Lower lobe of right lung (tissue), 2 donors: ENCODE measurements around the gene XRN1. TPM values are rescaled to one million over a fixed set of nuclear protein-coding genes. Genes with fewer than 3 reads are reported as not detected.
"Not testable (repeated sequence)": the region's sequence is repeated elsewhere in the genome, so short reads cannot be mapped to it uniquely, and the experiment has no call there.

Source experiments
- ATAC-seq, 2 donors: fragments of 200-7000 bp; cut with Tn5 transposase; one replicate each; pipeline ENCODE4 v1.9.1; 2020 to 2022; ENCODE audit warnings: mild to moderate bottlenecking in 2 of 2, moderate library complexity in 2 of 2
- DNase-seq: peaks from one replicate; pipeline ENCODE4 v3.0.0-alpha.2; 2020
- H3K27ac ChIP-seq: fragments of 200-600 bp; one replicate; pipeline ENCODE4 v1.8.0; 2022
- H3K27me3 ChIP-seq: fragments of 200-600 bp; one replicate; pipeline ENCODE4 v1.8.0; 2022; ENCODE audit warnings: low read depth
- H3K36me3 ChIP-seq: fragments of 200-600 bp; one replicate; pipeline ENCODE4 v1.8.0; 2022; ENCODE audit warnings: mild to moderate bottlenecking
- H3K4me1 ChIP-seq: fragments of 200-600 bp; one replicate; pipeline ENCODE4 v1.8.0; 2022
- H3K4me3 ChIP-seq: fragments of 200-600 bp; one replicate; pipeline ENCODE4 v1.8.0; 2022; ENCODE audit warnings: mild to moderate bottlenecking
- H3K9me3 ChIP-seq: fragments of 200-600 bp; one replicate; pipeline ENCODE4 v1.8.0; 2022
- intact Hi-C: fragments of 100-400 bp; cut with DNase I; formaldehyde crosslinking; loops from one replicate; pipeline ENCODE4 v1.11.0; 2022
- total RNA-seq: library from RNA; stranded (reverse); fragmentation: NEBNext Ultra II Directional; extraction: Animal tissue kit (Norgen Biotek cat#: 25700); gene quantifications from one replicate; pipeline ENCODE4 v1.2.1, GENCODE V29; 2021
- TF ChIP-seq, protein P1 (sequence below): fragments of 200-600 bp; IDR thresholded peaks from one replicate; pipeline ENCODE4 v1.8.0; 2022; ENCODE audit warnings: antibody characterized with exemption, mild to moderate bottlenecking
- donor health status: DM: no; HTN: yes; CAD: no; lungs with severe emphysema.

XRN1 gene
- total RNA-seq, 1 donor from 2014 or later = 58.5 TPM

DNA sequence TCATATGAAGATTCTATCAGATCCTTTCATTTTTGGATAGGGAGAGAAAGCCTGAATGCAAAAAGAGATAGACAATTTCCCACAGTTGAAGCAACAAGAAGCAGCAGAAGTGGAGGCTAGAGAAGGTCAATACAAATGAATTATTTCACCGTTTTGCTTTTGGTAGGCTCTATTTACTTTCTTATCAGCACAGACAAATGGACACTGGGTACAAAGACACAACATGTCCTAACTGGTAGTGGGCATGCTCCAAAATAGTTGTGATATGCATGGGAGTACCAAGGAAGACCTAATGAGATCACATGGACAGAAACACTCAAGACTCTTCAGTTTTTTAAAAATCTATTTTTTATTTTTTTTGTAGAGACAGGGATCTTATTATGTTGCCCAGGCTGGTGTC, 99.4 kb downstream of the XRN1 start:
- TF ChIP-seq, protein P1, sequence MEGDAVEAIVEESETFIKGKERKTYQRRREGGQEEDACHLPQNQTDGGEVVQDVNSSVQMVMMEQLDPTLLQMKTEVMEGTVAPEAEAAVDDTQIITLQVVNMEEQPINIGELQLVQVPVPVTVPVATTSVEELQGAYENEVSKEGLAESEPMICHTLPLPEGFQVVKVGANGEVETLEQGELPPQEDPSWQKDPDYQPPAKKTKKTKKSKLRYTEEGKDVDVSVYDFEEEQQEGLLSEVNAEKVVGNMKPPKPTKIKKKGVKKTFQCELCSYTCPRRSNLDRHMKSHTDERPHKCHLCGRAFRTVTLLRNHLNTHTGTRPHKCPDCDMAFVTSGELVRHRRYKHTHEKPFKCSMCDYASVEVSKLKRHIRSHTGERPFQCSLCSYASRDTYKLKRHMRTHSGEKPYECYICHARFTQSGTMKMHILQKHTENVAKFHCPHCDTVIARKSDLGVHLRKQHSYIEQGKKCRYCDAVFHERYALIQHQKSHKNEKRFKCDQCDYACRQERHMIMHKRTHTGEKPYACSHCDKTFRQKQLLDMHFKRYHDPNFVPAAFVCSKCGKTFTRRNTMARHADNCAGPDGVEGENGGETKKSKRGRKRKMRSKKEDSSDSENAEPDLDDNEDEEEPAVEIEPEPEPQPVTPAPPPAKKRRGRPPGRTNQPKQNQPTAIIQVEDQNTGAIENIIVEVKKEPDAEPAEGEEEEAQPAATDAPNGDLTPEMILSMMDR = no peak
- Histone ChIP-seq H3K4me3 (no peak overlapping the region), H3K9me3 (no peaks in the 10 kb centered on the region), H3K4me1 (no peaks in the 10 kb centered on the region), H3K36me3 (peaks cover 83% of the 10 kb centered on the region), H3K27ac (no peak overlapping the region), H3K27me3 (no peaks in the 10 kb centered on the region)
- intact Hi-C loops = no loop called here
- no peak for DNase-seq
- no peak for ATAC-seq

DNA sequence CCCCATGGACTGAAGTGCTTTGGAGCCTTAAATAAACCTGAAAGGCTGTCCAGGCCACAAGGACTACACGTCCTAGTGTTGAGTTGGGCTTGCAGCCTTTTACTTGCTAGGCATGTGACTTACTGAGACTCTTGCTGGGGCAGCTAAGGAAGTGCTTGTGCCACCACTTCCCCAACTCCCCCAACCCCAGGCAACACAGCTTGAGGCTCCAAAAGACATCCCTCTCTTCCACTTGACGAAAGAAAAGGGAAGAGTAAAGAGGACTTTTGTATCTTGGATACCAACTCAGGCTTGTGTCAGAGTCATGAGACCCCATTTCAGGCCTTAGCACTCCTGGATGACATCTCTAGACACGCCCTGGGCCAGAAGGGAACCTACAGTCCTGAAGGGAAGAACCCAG, 109.8 kb downstream of the XRN1 start:
- Histone ChIP-seq H3K9me3 (no peaks in the 10 kb centered on the region), H3K27ac (no peak overlapping the region), H3K36me3 (peaks cover 46% of the 10 kb centered on the region), H3K4me1 (peaks cover 5% of the 10 kb centered on the region), H3K27me3 (no peaks in the 10 kb centered on the region), H3K4me3 (no peak overlapping the region)
- intact Hi-C loops = no loop called here
- DNase-seq (peak; percentile 60), ATAC-seq (peak; percentile 65 to 85)
- TF ChIP-seq, protein P1 = no peak

DNA sequence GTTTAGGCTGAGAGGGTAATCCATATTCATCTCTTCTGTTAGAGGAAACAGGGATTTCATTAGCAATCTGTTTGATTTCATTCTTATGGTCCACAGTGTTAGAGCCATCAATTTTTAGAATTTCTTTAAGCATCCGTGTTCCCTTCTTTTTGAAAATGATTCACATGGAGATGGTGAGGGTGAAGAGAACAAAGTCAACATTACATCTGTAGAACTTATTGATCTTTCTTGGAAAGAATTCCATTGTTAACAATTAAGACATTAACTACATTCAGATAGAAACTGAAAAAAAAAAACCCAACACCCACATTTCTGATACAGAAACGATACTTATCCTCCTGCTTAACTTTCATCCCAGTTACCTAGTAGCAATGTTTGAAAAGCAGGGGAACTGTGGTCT, 115.4 kb downstream of the XRN1 start:
- H3K4me3 ChIP-seq = no peak overlapping the region
- no peaks in the 10 kb centered on the region for H3K9me3 ChIP-seq
- DNase-seq (no peak), ATAC-seq (no peak)
- TF ChIP-seq, protein P1 = no peak
- H3K4me1 ChIP-seq = no peaks in the 10 kb centered on the region
- no peak overlapping the region for H3K27ac ChIP-seq
- no peaks in the 10 kb centered on the region for H3K27me3 ChIP-seq
- intact Hi-C loops = no loop called here
- peaks cover 88% of the 10 kb centered on the region for H3K36me3 ChIP-seq

DNA sequence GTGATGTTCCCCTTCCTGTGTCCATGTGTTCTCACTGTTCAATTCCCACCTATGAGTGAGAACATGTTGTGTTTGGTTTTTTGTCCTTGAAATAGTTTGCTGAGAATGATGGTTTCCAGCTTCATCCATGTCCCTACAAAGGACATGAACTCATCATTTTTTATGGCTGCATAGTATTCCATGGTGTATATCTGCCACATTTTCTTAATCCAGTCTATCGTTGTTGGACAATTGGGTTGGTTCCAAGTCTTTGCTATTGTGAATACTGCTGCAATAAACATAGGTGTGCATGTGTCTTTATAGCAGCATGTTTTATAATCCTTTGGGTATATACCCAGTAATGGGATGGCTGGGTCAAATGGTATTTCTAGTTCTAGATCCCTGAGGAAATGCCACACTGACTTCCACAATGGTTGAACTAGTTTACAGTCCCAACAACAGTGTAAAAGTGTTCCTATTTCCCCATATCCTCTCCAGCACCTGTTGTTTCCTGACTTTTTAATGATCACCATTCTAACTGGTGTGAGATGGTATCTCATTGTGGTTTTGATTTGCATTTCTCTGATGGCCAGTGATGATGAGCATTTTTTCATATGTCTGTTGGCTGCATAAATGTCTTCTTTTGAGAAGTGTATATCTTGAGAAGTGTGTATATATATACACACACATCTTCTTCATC, 123.4 kb downstream of the XRN1 start:
- ATAC-seq, H3K4me1 ChIP-seq, H3K9me3 ChIP-seq, H3K27ac ChIP-seq, intact Hi-C loops, H3K27me3 ChIP-seq, DNase-seq, H3K4me3 ChIP-seq: not testable (repeated sequence)
- H3K36me3 ChIP-seq = peaks cover 25% of the 10 kb centered on the region

DNA sequence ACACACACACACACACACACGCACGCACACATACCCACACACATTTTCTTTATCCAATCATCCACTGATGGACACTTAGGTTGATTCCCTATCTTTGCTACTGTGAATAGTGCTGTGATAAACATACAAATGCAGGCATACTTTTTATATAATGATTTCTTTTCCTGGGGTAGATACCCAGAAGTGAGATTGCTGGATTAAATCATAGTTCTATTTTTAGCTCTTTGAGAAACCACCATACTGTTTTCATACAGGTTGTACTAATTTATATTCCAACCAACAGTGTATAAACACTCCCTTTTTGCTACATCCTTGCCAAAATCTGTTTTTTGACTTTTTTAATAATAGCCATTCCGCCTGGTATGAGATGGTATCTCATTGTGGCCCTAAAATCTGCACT, 127.9 kb downstream of the XRN1 start:
- intact Hi-C loops = no loop called here
- Histone ChIP-seq H3K27ac (no peak overlapping the region), H3K27me3 (no peaks in the 10 kb centered on the region), H3K4me3 (no peak overlapping the region), H3K4me1 (no peaks in the 10 kb centered on the region), H3K36me3 (peaks cover 34% of the 10 kb centered on the region), H3K9me3 (no peaks in the 10 kb centered on the region)
- TF ChIP-seq, protein P1 = no peak
- no peak for ATAC-seq
- DNase-seq = no peak

DNA sequence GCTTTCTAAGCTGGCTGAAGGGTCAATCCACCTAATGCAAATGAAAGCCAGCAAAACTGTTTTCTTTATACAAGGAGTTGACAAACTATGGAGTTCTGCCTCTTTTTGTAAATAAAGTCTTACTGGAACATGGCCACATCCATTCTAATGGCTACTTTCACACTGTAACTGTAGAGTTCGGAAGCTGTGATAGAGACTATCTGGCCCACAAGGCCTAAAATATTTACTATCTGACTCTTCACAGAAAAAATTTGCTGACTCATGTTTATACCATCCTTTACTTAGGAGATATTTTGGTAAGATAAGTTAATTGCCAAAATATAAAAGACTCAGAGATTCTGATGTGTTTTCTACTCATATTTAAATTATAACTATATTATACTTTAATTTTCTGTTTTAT, 128.7 kb downstream of the XRN1 start:
- TF ChIP-seq, protein P1 = no peak
- no peak overlapping the region for H3K4me3 ChIP-seq
- H3K36me3 ChIP-seq = peaks cover 34% of the 10 kb centered on the region
- H3K9me3 ChIP-seq = no peaks in the 10 kb centered on the region
- H3K4me1 ChIP-seq = no peaks in the 10 kb centered on the region
- H3K27me3 ChIP-seq = no peaks in the 10 kb centered on the region
- no peak overlapping the region for H3K27ac ChIP-seq
- DNase-seq (no peak), ATAC-seq (no peak)
- intact Hi-C loops = no loop called here
